ENCODE measurements around the gene UGP2. TPM values are rescaled to one million over a fixed set of nuclear protein-coding genes. Genes with fewer than 3 reads are reported as not detected.
"Not testable (repeated sequence)": the region's sequence is repeated elsewhere in the genome, so short reads cannot be mapped to it uniquely, and the experiment has no call there.

Gene UGP2
- total RNA-seq, 1 experiment from 2014 or later, result 76.1 TPM

- no peak for ATAC-seq
- in situ Hi-C loops (cut with HindIII; ENCODE audit: low pct_unique_long_range_greater_than_20kb, low sequenced_read_pairs) (no loop called here), intact Hi-C loops (cut with micrococcal nuclease; ENCODE audit: unreplicated experiment) (no loop called here)
- Histone ChIP-seq H3K4me1 (ENCODE audit: control insufficient read depth, insufficient read depth, low read length) (peaks cover 17% of the 10 kb centered on the region), H3K27ac (ENCODE audit: low read length) (no peak overlapping the region), H3K36me3 (ENCODE audit: control insufficient read depth, insufficient read depth, low read length) (peaks cover 3% of the 10 kb centered on the region; the same call in 1 of the 2 replicates), H3K9me3 (ENCODE audit: control insufficient read depth, insufficient read depth, low read depth, low read length) (peaks cover 3% of the 10 kb centered on the region; the same call in 1 of the 2 replicates), H3K4me3 (ENCODE audit: low read depth in 2 of 2, low read length in 2 of 2) (no peak overlapping the region), H3K27me3 (ENCODE audit: control insufficient read depth, insufficient read depth, low read length) (no peaks in the 10 kb centered on the region)
- ChIA-PET POLR2A (no interaction called here), CTCF (no interaction called here)
- TF ChIP-seq, protein P1, sequence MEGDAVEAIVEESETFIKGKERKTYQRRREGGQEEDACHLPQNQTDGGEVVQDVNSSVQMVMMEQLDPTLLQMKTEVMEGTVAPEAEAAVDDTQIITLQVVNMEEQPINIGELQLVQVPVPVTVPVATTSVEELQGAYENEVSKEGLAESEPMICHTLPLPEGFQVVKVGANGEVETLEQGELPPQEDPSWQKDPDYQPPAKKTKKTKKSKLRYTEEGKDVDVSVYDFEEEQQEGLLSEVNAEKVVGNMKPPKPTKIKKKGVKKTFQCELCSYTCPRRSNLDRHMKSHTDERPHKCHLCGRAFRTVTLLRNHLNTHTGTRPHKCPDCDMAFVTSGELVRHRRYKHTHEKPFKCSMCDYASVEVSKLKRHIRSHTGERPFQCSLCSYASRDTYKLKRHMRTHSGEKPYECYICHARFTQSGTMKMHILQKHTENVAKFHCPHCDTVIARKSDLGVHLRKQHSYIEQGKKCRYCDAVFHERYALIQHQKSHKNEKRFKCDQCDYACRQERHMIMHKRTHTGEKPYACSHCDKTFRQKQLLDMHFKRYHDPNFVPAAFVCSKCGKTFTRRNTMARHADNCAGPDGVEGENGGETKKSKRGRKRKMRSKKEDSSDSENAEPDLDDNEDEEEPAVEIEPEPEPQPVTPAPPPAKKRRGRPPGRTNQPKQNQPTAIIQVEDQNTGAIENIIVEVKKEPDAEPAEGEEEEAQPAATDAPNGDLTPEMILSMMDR (IDR thresholded peaks at IDR 0.05), result no peak
- no peak for TF ChIP-seq SIN3A (IDR thresholded peaks at IDR 0.05; ENCODE audit: borderline replicate concordance, insufficient read depth, low read depth, low read length)
- no peak for TF ChIP-seq TCF7L2 (IDR thresholded peaks at IDR 0.05; ENCODE audit: low read depth, low read length)
- no peak for TF ChIP-seq POLR2AphosphoS5 (IDR thresholded peaks at IDR 0.05; ENCODE audit: low read depth, low read length)
- TF ChIP-seq, protein P2, sequence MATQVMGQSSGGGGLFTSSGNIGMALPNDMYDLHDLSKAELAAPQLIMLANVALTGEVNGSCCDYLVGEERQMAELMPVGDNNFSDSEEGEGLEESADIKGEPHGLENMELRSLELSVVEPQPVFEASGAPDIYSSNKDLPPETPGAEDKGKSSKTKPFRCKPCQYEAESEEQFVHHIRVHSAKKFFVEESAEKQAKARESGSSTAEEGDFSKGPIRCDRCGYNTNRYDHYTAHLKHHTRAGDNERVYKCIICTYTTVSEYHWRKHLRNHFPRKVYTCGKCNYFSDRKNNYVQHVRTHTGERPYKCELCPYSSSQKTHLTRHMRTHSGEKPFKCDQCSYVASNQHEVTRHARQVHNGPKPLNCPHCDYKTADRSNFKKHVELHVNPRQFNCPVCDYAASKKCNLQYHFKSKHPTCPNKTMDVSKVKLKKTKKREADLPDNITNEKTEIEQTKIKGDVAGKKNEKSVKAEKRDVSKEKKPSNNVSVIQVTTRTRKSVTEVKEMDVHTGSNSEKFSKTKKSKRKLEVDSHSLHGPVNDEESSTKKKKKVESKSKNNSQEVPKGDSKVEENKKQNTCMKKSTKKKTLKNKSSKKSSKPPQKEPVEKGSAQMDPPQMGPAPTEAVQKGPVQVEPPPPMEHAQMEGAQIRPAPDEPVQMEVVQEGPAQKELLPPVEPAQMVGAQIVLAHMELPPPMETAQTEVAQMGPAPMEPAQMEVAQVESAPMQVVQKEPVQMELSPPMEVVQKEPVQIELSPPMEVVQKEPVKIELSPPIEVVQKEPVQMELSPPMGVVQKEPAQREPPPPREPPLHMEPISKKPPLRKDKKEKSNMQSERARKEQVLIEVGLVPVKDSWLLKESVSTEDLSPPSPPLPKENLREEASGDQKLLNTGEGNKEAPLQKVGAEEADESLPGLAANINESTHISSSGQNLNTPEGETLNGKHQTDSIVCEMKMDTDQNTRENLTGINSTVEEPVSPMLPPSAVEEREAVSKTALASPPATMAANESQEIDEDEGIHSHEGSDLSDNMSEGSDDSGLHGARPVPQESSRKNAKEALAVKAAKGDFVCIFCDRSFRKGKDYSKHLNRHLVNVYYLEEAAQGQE (IDR thresholded peaks at IDR 0.05; ENCODE audit: insufficient read depth in 1 of 2, low read depth in 2 of 2, low read length in 1 of 2), result no peak
- BruUV-seq (replicated peaks), result no TSS peak
- no peak for DNase-seq (ENCODE audit: low read depth, low spot score)
Observed at GRCh38 chr2:63845866-63846265, 4.2 kb downstream of the UGP2 start.

- no peak overlapping the region for H3K4me3 ChIP-seq (ENCODE audit: low read depth in 2 of 2, low read length in 2 of 2)
- H3K27ac ChIP-seq (ENCODE audit: low read length), result no peak overlapping the region
- no peak for TF ChIP-seq SIN3A (IDR thresholded peaks at IDR 0.05; ENCODE audit: borderline replicate concordance, insufficient read depth, low read depth, low read length)
- TF ChIP-seq TCF7L2 (IDR thresholded peaks at IDR 0.05; ENCODE audit: low read depth, low read length), result no peak
- TF ChIP-seq, protein P2 (IDR thresholded peaks at IDR 0.05; ENCODE audit: insufficient read depth in 1 of 2, low read depth in 2 of 2, low read length in 1 of 2), result no peak
- TF ChIP-seq, protein P1 (IDR thresholded peaks at IDR 0.05), result no peak
- no peak for TF ChIP-seq POLR2AphosphoS5 (IDR thresholded peaks at IDR 0.05; ENCODE audit: low read depth, low read length)
- H3K4me1 ChIP-seq (ENCODE audit: control insufficient read depth, insufficient read depth, low read length), result peaks cover 17% of the 10 kb centered on the region
- intact Hi-C loops (cut with micrococcal nuclease; ENCODE audit: unreplicated experiment), result no loop called here
- BruUV-seq (replicated peaks), result no TSS peak
- no peak for DNase-seq (ENCODE audit: low read depth, low spot score)
- ChIA-PET CTCF (no interaction called here), POLR2A (no interaction called here)
- H3K9me3 ChIP-seq (ENCODE audit: control insufficient read depth, insufficient read depth, low read depth, low read length), result peaks cover 3% of the 10 kb centered on the region; the same call in 1 of the 2 replicates
- peaks cover 3% of the 10 kb centered on the region; the same call in 1 of the 2 replicates for H3K36me3 ChIP-seq (ENCODE audit: control insufficient read depth, insufficient read depth, low read length)
- no peaks in the 10 kb centered on the region for H3K27me3 ChIP-seq (ENCODE audit: control insufficient read depth, insufficient read depth, low read length)
- ATAC-seq, result no peak
- in situ Hi-C loops (cut with HindIII; ENCODE audit: low pct_unique_long_range_greater_than_20kb, low sequenced_read_pairs), result no loop called here
Observed at GRCh38 chr2:63846487-63846886, 4.8 kb downstream of the UGP2 start.

GRCh38 chr2:63847571-63847970 is 5.9 kb downstream of the UGP2 start:
- ATAC-seq; CTCF ChIA-PET; H3K27me3 ChIP-seq (ENCODE audit: control insufficient read depth, insufficient read depth, low read length); H3K36me3 ChIP-seq (ENCODE audit: control insufficient read depth, insufficient read depth, low read length); intact Hi-C loops (cut with micrococcal nuclease; ENCODE audit: unreplicated experiment); in situ Hi-C loops (cut with HindIII; ENCODE audit: low pct_unique_long_range_greater_than_20kb, low sequenced_read_pairs); H3K9me3 ChIP-seq (ENCODE audit: control insufficient read depth, insufficient read depth, low read depth, low read length); H3K27ac ChIP-seq (ENCODE audit: low read length); BruUV-seq (replicated peaks); DNase-seq (ENCODE audit: low read depth, low spot score); POLR2A ChIA-PET; H3K4me3 ChIP-seq (ENCODE audit: low read depth in 2 of 2, low read length in 2 of 2): not testable (repeated sequence)
- H3K4me1 ChIP-seq (ENCODE audit: control insufficient read depth, insufficient read depth, low read length), result peaks cover 17% of the 10 kb centered on the region

Measured in Panc1 (cell line).